A549 (cell line): Measurements from ENCODE around the gene FARP2. TPM values are rescaled to one million over a fixed set of nuclear protein-coding genes. Genes with fewer than 3 reads are reported as not detected.

Source experiments
- BHLHE40 ChIP-seq: IDR thresholded peaks from 2 replicates; pipeline ENCODE4 v1.6.1; 2012; ENCODE audit warnings: low read depth, low read length, inconsistent platforms
- CBX2 ChIP-seq: fragments of 200-600 bp; sonication (generic); IDR thresholded peaks from 2 replicates; pipeline ENCODE4 v1.6.1; 2016; ENCODE audit warnings: low read depth, mild to moderate bottlenecking, borderline replicate concordance
- EHF ChIP-seq: fragments of 250-450 bp; sonication (Bioruptor Pico); IDR thresholded peaks from 2 replicates; pipeline ENCODE4 v1.5.0; 2020; ENCODE audit warnings: mild to moderate bottlenecking
- EHMT2 ChIP-seq: fragments of 200-600 bp; sonication (generic); IDR thresholded peaks from 2 replicates; pipeline ENCODE4 v1.6.1; 2016; ENCODE audit warnings: antibody characterized with exemption, low read depth, mild to moderate bottlenecking, moderate library complexity
- FOXS1 ChIP-seq: fragments of 250-450 bp; sonication (Bioruptor Pico); IDR thresholded peaks from 2 replicates; pipeline ENCODE4 v1.5.0; 2020; ENCODE audit warnings: mild to moderate bottlenecking, moderate library complexity
- HDAC2 ChIP-seq: fragments of 200-600 bp; sonication (generic); IDR thresholded peaks from 2 replicates; pipeline ENCODE4 v1.6.1; 2016
- HOXA7 ChIP-seq: fragments of 250-450 bp; sonication (Bioruptor Pico); IDR thresholded peaks from 2 replicates; pipeline ENCODE4 v1.5.0; 2020; ENCODE audit warnings: mild to moderate bottlenecking, moderate library complexity
- HOXB5 ChIP-seq: fragments of 250-450 bp; sonication (Bioruptor Pico); IDR thresholded peaks from 2 replicates; pipeline ENCODE4 v1.5.0; 2020; ENCODE audit warnings: mild to moderate bottlenecking, moderate library complexity
- JUN ChIP-seq, 2 experiments: fragments of >200 bp; sonication (Bioruptor Twin); formaldehyde crosslinking; IDR thresholded peaks; 2 replicates in 1 of 2; 3 replicates in 1 of 2; pipeline ENCODE4 v1.6.1; 2016 to 2017
- JUNB ChIP-seq: fragments of >200 bp; sonication (Bioruptor Twin); formaldehyde crosslinking; IDR thresholded peaks from 2 replicates; pipeline ENCODE4 v1.6.1; 2016
- POLR2A ChIP-seq: IDR thresholded peaks from 2 replicates; pipeline ENCODE4 v1.6.1; 2012; ENCODE audit warnings: mild to moderate bottlenecking, low read length
- RAD21 ChIP-seq, 2 experiments: fragments of >200 bp in 1 of 2; sonication (Bioruptor Twin) in 1 of 2; formaldehyde crosslinking in 1 of 2; IDR thresholded peaks in 1 of 2; conservative IDR thresholded peaks in 1 of 2; 2 replicates in 1 of 2; 3 replicates in 1 of 2; pipeline ENCODE4 v1.6.1; 2012 to 2018; ENCODE audit warnings: inconsistent platforms in 1 of 2
- RARB ChIP-seq: fragments of 250-450 bp; sonication (Bioruptor Pico); IDR thresholded peaks from 2 replicates; pipeline ENCODE4 v1.8.0; 2021; ENCODE audit warnings: mild to moderate bottlenecking, moderate library complexity
- RCOR1 ChIP-seq: fragments of 150-350 bp; IDR thresholded peaks from 2 replicates; pipeline ENCODE4 v1.6.1; 2014; ENCODE audit warnings: antibody characterized with exemption, low read length, low read depth
- RFX5 ChIP-seq: fragments of 450-650 bp; IDR thresholded peaks from 2 replicates; pipeline ENCODE4 v1.7.1; 2014; ENCODE audit warnings: antibody characterized with exemption, mild to moderate bottlenecking, moderate library complexity
- SMC3 ChIP-seq: fragments of >200 bp; sonication (Bioruptor Twin); formaldehyde crosslinking; IDR thresholded peaks from 3 replicates; pipeline ENCODE4 v1.6.1; 2018; ENCODE audit warnings: inconsistent platforms
- TP53 ChIP-seq: fragments of 250-450 bp; sonication (Bioruptor Pico); IDR thresholded peaks from 2 replicates; pipeline ENCODE4 v1.5.0; 2021; ENCODE audit warnings: mild to moderate bottlenecking, moderate library complexity
- ZFP36 ChIP-seq: fragments of 450-650 bp; IDR thresholded peaks from 2 replicates; pipeline ENCODE4 v1.6.1; 2014; ENCODE audit warnings: borderline replicate concordance; ENCODE audit not compliant: partially characterized antibody
- ZNF302 ChIP-seq: fragments of 250-450 bp; sonication (Bioruptor Pico); IDR thresholded peaks from 2 replicates; pipeline ENCODE4 v1.9.0; 2021; ENCODE audit warnings: inconsistent platforms, mild to moderate bottlenecking, moderate library complexity
- polyA plus RNA-seq, 4 experiments: library from polyadenylated mRNA; depleted of rRNA in 3 of 4; stranded (reverse); fragments of >200 nt; fragmentation: RNase III in 1 of 4; extraction: RNeasy Plus Mini Kit Qiagen cat#74134 plus additional on column Dnase treatment in 1 of 4; gene quantifications; 2 replicates in 3 of 4; 3 replicates in 1 of 4; pipeline ENCODE4 v1.2.3, GENCODE V29; 2011 to 2017
- TF ChIP-seq, protein P1 (sequence below): fragments of >200 bp; sonication (Bioruptor Twin); formaldehyde crosslinking; IDR thresholded peaks from 3 replicates; pipeline ENCODE4 v1.6.1; 2016
- TF ChIP-seq, protein P2 (sequence below): fragments of 250-450 bp; sonication (Bioruptor Pico); IDR thresholded peaks from 2 replicates; pipeline ENCODE4 v1.5.0; 2020; ENCODE audit warnings: low read depth, mild to moderate bottlenecking, moderate library complexity
- TF ChIP-seq, protein P3 (sequence below): IDR thresholded peaks from 2 replicates; pipeline ENCODE4 v1.6.1; 2012
- TF ChIP-seq, protein P4 (sequence below): fragments of 250-450 bp; sonication (Bioruptor Pico); IDR thresholded peaks from 2 replicates; pipeline ENCODE4 v1.5.0; 2021; ENCODE audit warnings: mild to moderate bottlenecking, moderate library complexity, borderline replicate concordance
- TF ChIP-seq, protein P5 (sequence below): fragments of 450-650 bp; IDR thresholded peaks from 2 replicates; pipeline ENCODE4 v1.6.1; 2014; ENCODE audit warnings: antibody characterized with exemption

FARP2 gene
- polyA plus RNA-seq, 2 of the 4 experiments (the other 2 are of a cell fraction): 17.0 to 29.1 TPM

DNA sequence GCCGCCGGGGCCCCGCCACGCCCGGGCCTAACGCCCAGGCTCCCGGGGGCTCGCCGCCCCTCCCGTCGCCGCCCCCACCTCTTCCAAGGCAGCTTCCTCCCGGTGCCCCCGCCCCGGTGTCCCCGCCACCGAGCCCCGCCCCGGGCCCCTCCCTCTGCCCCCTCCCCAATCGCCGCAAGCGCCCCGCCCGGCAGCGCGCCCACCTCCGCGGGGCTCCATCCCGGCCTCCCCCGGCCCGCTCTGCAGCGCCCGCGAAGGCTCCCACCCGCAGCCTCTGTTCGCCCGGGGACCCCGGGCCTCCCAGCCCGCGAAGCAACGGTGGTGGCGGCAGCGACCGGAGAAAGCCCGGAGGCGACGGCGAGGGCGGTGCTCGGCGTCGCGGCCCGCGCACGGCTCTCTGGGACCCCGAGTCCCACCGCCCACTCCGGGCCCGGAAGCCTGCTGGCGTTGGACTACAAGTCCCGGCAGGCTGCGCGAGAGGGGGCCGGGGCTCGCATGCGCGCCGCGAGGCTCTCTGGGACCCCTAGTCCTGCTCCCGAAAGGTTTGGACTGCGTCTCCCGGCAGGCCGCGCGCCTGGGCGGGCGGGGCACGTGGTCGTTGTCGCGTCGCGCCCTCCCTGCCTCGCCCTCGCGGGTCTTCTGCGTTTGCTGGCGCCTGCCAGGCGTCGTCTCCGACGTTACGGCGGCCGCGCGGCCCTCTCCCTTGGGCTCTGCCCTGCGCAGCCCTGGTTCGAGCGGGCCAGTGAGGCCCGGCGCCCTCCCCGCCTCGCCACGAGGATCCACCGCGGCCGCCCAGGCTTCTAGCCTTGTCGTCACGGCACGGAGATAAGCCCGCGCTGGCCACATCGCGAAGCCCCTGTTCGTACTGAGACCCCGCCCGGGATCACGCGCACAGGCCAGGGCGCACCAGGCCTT is 152.4 kb downstream of the FARP2 start, which contains the start of gene STK25 (continued):
- TF ChIP-seq, protein P1, sequence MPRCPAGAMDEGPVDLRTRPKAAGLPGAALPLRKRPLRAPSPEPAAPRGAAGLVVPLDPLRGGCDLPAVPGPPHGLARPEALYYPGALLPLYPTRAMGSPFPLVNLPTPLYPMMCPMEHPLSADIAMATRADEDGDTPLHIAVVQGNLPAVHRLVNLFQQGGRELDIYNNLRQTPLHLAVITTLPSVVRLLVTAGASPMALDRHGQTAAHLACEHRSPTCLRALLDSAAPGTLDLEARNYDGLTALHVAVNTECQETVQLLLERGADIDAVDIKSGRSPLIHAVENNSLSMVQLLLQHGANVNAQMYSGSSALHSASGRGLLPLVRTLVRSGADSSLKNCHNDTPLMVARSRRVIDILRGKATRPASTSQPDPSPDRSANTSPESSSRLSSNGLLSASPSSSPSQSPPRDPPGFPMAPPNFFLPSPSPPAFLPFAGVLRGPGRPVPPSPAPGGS: peak; percentile 37; the same call in 1 of the 3 replicates
- TF ChIP-seq HOXA7 (CRISPR knock-in tag): peak; percentile 48; the same call in 1 of the 2 replicates
- no peak for TF ChIP-seq JUNB
- peak; percentile 84; the same call in 1 of the 2 replicates for TF ChIP-seq RARB (CRISPR knock-in tag)
- TF ChIP-seq POLR2A: peak; percentile 66
- peak; percentile 97 for TF ChIP-seq HOXB5
- TF ChIP-seq ZFP36: no peak
- TF ChIP-seq SMC3: no peak
- no peak for TF ChIP-seq EHMT2
- no peak for TF ChIP-seq BHLHE40
- TF ChIP-seq HDAC2: peak; percentile 93
- peak; percentile 97 for TF ChIP-seq TP53 (CRISPR knock-in tag)
- TF ChIP-seq, protein P2, sequence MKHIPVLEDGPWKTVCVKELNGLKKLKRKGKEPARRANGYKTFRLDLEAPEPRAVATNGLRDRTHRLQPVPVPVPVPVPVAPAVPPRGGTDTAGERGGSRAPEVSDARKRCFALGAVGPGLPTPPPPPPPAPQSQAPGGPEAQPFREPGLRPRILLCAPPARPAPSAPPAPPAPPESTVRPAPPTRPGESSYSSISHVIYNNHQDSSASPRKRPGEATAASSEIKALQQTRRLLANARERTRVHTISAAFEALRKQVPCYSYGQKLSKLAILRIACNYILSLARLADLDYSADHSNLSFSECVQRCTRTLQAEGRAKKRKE (CRISPR knock-in tag): peak; percentile 98
- TF ChIP-seq RCOR1: no peak
- TF ChIP-seq, protein P3, sequence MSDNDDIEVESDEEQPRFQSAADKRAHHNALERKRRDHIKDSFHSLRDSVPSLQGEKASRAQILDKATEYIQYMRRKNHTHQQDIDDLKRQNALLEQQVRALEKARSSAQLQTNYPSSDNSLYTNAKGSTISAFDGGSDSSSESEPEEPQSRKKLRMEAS: peak; percentile 100
- TF ChIP-seq EHF (CRISPR knock-in tag): peak; percentile 88
- TF ChIP-seq ZNF302 (CRISPR knock-in tag): no peak
- no peak for TF ChIP-seq RAD21 (conservative IDR thresholded peaks at IDR 0.05 in 1 of 2, IDR thresholded peaks at IDR 0.05 in 1 of 2)
- TF ChIP-seq RFX5: 0 out of 2 replicates have a peak, but pooled peaks have one; percentile 31
- TF ChIP-seq, protein P4, sequence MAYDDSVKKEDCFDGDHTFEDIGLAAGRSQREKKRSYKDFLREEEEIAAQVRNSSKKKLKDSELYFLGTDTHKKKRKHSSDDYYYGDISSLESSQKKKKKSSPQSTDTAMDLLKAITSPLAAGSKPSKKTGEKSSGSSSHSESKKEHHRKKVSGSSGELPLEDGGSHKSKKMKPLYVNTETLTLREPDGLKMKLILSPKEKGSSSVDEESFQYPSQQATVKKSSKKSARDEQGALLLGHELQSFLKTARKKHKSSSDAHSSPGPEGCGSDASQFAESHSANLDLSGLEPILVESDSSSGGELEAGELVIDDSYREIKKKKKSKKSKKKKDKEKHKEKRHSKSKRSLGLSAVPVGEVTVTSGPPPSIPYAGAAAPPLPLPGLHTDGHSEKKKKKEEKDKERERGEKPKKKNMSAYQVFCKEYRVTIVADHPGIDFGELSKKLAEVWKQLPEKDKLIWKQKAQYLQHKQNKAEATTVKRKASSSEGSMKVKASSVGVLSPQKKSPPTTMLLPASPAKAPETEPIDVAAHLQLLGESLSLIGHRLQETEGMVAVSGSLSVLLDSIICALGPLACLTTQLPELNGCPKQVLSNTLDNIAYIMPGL (CRISPR knock-in tag): peak; percentile 94
- TF ChIP-seq FOXS1: no peak
- peak in 1 of 2 experiments; percentile 85; a peak in 3 of 5 replicates for TF ChIP-seq JUN (IDR thresholded peaks at IDR 0.05)
- TF ChIP-seq CBX2: no peak
- TF ChIP-seq, protein P5, sequence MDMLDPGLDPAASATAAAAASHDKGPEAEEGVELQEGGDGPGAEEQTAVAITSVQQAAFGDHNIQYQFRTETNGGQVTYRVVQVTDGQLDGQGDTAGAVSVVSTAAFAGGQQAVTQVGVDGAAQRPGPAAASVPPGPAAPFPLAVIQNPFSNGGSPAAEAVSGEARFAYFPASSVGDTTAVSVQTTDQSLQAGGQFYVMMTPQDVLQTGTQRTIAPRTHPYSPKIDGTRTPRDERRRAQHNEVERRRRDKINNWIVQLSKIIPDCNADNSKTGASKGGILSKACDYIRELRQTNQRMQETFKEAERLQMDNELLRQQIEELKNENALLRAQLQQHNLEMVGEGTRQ: peak; percentile 90
